Nephron progenitor cell (in vitro differentiated cells): Measurements from ENCODE around the gene IGFBP5.
A peak's percentile ranks its signal among the peaks of the same experiment; 100 is the strongest.

Source experiments
- DNase-seq: peaks from one replicate; pipeline ENCODE4 v3.0.0; 2021
- H3K27ac Mint-ChIP-seq: 2 replicates; pipeline ENCODE4 v1.8.0; 2021; ENCODE audit warnings: mild to moderate bottlenecking, moderate library complexity, mixed read lengths
- H3K27me3 Mint-ChIP-seq: 2 replicates; pipeline ENCODE4 v1.8.0; 2021; ENCODE audit warnings: mild to moderate bottlenecking, low read depth, mixed read lengths; ENCODE audit not compliant: poor library complexity
- H3K36me3 Mint-ChIP-seq: 2 replicates; pipeline ENCODE4 v1.8.0; 2021; ENCODE audit warnings: low read depth, mixed read lengths
- H3K4me1 Mint-ChIP-seq: 2 replicates; pipeline ENCODE4 v1.8.0; 2021; ENCODE audit warnings: mixed read lengths
- H3K4me3 Mint-ChIP-seq: 2 replicates; pipeline ENCODE4 v1.8.0; 2021; ENCODE audit warnings: mild to moderate bottlenecking, moderate library complexity, mixed read lengths
- H3K9me3 Mint-ChIP-seq: 2 replicates; pipeline ENCODE4 v1.8.0; 2021; ENCODE audit warnings: mild to moderate bottlenecking, moderate library complexity, mixed read lengths
- TF ChIP-seq, protein P1 (sequence below): fragments of 200-600 bp; sonication (generic); IDR thresholded peaks from 2 replicates; pipeline ENCODE4 v1.5.0; 2021; ENCODE audit warnings: antibody characterized with exemption

Gene IGFBP5

DNA sequence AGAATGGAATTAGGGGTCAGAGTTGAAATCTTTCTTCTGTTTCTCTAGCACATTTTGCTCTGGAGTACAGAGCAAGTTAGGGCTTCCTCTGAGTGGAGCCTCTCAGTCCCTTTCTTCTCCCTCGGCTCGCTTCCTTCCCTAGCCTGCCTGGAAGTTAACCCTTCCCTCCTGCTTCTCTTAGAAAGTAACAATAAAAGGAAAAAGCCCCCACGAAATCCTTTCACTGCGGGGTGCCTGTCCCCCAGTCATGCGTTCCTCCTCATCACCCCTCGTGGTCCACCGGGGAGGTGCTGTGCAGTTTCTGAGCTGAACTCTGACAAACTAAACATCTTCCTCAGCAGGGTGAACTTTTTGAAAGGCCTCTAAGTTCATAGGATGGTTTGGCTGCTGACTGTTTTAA is 60.2 kb downstream of the IGFBP5 start:
- TF ChIP-seq, protein P1, sequence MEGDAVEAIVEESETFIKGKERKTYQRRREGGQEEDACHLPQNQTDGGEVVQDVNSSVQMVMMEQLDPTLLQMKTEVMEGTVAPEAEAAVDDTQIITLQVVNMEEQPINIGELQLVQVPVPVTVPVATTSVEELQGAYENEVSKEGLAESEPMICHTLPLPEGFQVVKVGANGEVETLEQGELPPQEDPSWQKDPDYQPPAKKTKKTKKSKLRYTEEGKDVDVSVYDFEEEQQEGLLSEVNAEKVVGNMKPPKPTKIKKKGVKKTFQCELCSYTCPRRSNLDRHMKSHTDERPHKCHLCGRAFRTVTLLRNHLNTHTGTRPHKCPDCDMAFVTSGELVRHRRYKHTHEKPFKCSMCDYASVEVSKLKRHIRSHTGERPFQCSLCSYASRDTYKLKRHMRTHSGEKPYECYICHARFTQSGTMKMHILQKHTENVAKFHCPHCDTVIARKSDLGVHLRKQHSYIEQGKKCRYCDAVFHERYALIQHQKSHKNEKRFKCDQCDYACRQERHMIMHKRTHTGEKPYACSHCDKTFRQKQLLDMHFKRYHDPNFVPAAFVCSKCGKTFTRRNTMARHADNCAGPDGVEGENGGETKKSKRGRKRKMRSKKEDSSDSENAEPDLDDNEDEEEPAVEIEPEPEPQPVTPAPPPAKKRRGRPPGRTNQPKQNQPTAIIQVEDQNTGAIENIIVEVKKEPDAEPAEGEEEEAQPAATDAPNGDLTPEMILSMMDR: no peak
- H3K27ac Mint-ChIP-seq: peak overlapping the region; percentile 87
- peaks cover 18% of the 10 kb centered on the region for H3K27me3 Mint-ChIP-seq
- H3K9me3 Mint-ChIP-seq: no peaks in the 10 kb centered on the region
- peak overlapping the region; percentile 98 for H3K4me3 Mint-ChIP-seq
- no peak for DNase-seq
- peaks cover 62% of the 10 kb centered on the region for H3K4me1 Mint-ChIP-seq
- peaks cover 18% of the 10 kb centered on the region for H3K36me3 Mint-ChIP-seq

DNA sequence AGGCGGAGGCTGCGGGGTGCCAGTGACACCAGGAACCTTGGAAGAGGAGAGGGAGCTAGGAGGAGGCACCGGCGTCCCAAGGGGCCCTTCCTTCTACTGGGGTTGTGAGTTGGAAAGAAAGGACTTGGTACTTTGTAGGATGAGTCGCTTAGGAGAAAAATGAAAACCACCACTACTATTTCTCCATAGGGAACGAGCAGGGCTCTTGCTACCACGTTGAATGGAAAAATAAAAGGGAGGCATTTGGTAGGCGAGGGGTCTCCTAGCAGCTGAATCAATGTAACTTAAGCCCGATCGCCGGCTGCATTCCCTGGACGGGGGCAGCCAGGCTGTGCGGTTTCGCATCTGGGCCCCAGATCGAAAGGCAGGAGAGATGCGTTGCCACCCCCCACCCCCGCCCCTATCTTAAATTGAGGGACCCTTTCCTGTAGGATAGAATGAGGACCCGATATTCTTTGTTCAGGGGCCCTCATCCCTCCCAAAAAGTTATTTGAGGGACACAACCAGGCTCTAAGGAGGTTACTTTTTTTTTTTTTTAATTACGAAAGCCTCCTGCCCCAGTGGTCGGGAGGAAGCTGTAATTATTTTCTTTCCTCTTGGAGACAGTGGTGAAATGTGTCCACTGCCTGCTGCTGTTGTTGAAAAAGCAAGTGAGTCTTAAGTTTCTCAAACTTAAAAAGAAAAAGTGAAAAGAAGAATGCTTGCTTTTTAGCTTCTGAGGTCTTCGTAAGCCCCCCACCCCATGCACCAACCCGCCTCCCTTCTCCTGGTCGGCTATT is 60.8 kb downstream of the IGFBP5 start:
- Mint-ChIP-seq H3K4me3 (peak overlapping the region; percentile 98), H3K27ac (peak overlapping the region; percentile 87), H3K4me1 (peaks cover 57% of the 10 kb centered on the region), H3K9me3 (no peaks in the 10 kb centered on the region), H3K36me3 (peaks cover 12% of the 10 kb centered on the region), H3K27me3 (peaks cover 14% of the 10 kb centered on the region)
- TF ChIP-seq, protein P1: no peak
- peak; percentile 44 for DNase-seq

DNA sequence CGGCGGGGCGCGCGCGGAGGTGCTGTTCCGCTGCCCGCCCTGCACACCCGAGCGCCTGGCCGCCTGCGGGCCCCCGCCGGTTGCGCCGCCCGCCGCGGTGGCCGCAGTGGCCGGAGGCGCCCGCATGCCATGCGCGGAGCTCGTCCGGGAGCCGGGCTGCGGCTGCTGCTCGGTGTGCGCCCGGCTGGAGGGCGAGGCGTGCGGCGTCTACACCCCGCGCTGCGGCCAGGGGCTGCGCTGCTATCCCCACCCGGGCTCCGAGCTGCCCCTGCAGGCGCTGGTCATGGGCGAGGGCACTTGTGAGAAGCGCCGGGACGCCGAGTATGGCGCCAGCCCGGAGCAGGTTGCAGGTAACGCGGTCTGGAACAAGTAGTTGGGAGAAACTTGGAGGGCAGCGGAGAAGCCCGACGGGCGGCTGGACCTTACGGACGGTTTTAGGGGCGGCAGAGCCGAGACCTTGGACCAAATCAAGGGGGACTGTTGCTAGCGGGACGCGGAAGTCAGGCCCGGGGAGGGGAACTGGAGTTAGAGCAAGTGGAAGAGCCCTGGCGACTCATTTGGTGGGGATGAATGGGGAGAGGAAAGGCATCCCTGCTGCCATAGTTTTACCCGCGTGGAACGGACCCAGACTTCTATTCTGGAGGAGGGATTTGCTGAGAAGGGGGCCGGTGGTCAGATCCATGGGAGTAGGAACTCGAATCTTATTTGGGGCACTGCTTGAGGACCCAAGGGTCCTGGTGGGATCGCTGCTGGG is 61.6 kb downstream of the IGFBP5 start:
- Mint-ChIP-seq H3K27ac (peak overlapping the region; percentile 36), H3K27me3 (peaks cover 14% of the 10 kb centered on the region), H3K36me3 (peaks cover 7% of the 10 kb centered on the region), H3K9me3 (no peaks in the 10 kb centered on the region), H3K4me3 (peak overlapping the region; percentile 98), H3K4me1 (peaks cover 57% of the 10 kb centered on the region)
- no peak for DNase-seq
- TF ChIP-seq, protein P1: no peak

DNA sequence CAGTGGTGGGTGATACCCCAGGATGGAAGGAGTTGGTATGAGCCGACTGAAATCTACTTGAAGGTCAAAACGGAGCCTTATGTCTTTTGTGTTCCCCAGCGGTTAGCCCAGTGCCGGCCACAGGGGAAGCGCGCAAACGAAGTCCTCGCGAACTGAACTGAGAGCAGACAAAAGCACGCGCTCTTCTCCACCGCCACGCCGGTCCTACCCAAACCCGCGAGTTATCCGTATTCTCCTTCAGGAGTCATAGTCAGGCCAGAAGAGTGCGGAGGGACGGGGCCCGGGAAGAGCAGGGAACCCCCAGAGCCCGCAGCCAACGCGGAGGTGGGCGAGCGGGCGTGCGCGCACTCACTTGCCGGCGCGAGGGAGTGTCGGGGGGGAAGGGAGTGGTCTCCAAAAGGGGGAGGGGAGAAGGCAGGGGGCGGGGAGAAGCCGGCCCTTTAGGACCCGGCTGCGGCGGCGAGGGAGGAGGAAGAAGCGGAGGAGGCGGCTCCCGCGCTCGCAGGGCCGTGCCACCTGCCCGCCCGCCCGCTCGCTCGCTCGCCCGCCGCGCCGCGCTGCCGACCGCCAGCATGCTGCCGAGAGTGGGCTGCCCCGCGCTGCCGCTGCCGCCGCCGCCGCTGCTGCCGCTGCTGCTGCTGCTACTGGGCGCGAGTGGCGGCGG is 62.3 kb downstream of the IGFBP5 start, which contains the start of gene IGFBP2:
Gene IGFBP2, plus strand, starts transcription at position 469 of the 664 bp plus-strand sequence. Its CDS starts 104 bp downstream, at position 573.
- Mint-ChIP-seq H3K4me1 (peaks cover 57% of the 10 kb centered on the region), H3K36me3 (peaks cover 7% of the 10 kb centered on the region), H3K27me3 (peaks cover 16% of the 10 kb centered on the region), H3K4me3 (peak within 1 kb of the TSS; percentile 98), H3K27ac (peak within 1 kb of the TSS; percentile 80), H3K9me3 (peaks cover 5% of the 10 kb centered on the region)
- TF ChIP-seq, protein P1: no peak
- DNase-seq: peak; percentile 84

DNA sequence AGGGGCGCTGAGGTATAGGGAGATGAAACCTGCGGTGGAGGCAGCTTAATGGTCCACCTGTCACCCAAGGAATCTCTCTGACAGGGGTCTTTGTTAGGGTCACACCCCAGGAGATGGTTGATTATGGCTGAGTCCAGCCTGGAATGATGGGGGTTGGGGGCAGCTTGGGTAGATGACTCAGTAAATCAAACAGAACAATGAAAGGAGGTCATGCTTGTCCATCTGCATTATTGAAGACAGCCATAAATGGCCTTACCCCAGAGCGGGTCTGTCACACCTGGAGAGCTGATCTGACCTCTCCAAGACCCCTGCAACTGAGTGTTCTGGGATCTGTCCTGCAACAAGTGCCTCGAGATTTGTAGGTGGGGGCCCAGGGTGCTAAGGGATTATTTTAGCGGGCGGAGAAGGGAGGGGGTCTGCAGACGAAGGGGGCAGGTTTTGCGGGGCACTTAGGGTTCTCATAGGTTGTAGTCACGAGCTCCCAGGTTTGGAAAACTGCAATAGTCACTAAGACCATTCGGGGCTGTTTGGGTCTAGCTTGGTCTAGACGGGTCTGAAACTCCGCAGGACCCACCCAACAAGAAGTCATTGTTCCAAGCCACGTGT is 62.9 kb downstream of the IGFBP5 start:
- peaks cover 4% of the 10 kb centered on the region for H3K36me3 Mint-ChIP-seq
- H3K9me3 Mint-ChIP-seq: peaks cover 8% of the 10 kb centered on the region
- H3K27ac Mint-ChIP-seq: no peak overlapping the region
- peaks cover 54% of the 10 kb centered on the region for H3K4me1 Mint-ChIP-seq
- TF ChIP-seq, protein P1: no peak
- peak overlapping the region; percentile 90 for H3K4me3 Mint-ChIP-seq
- DNase-seq: peak; percentile 32
- H3K27me3 Mint-ChIP-seq: peaks cover 19% of the 10 kb centered on the region
